GM21576 (cell line): ENCODE results near the gene CDC123.
"Not testable (repeated sequence)": the region's sequence is repeated elsewhere in the genome, so short reads cannot be mapped to it uniquely, and the experiment has no call there.

Source experiments
- ATAC-seq: cut with Tn5 transposase; IDR thresholded peaks from one replicate; pipeline ENCODE4 v1.9.1; 2021; ENCODE audit warnings: mild to moderate bottlenecking, moderate library complexity; ENCODE audit not compliant: unreplicated experiment

CDC123 gene

GRCh38 chr10:12228851-12229250 lies 32.9 kb downstream of the CDC123 start:
- ATAC-seq, result no peak

GRCh38 chr10:12234687-12235086 lies 38.7 kb downstream of the CDC123 start:
- ATAC-seq, result not testable (repeated sequence)

DNA sequence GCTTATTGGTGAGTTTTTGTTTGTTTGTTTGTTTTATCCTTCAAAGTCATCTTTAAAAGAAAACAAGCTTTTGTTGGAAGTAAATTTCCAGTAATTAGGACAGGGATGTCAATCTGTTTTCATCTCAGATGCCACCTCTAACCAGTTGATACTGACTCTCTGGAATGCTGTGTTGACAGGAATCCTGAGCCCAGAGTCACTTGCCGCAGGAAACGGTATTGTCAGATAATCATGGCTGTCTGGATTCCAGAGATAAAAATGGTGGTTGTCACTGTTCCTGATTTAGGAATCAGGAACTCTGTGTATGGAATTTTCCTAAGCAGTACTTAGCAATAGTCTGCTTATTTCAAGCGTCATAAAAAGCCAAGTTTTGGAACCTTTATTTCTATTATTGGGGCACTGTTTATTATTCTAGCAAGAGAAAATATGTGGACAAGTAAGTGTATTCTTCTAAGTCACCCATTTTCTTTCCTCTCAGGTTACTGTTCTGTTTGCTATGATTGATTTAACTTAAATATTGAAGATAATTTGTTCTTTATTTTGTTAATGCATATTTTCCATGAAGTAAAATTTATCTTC lies 39.2 kb downstream of the CDC123 start:
- ATAC-seq, result no peak

GRCh38 chr10:12235796-12236195 lies 39.8 kb downstream of the CDC123 start:
- ATAC-seq, result no peak

DNA sequence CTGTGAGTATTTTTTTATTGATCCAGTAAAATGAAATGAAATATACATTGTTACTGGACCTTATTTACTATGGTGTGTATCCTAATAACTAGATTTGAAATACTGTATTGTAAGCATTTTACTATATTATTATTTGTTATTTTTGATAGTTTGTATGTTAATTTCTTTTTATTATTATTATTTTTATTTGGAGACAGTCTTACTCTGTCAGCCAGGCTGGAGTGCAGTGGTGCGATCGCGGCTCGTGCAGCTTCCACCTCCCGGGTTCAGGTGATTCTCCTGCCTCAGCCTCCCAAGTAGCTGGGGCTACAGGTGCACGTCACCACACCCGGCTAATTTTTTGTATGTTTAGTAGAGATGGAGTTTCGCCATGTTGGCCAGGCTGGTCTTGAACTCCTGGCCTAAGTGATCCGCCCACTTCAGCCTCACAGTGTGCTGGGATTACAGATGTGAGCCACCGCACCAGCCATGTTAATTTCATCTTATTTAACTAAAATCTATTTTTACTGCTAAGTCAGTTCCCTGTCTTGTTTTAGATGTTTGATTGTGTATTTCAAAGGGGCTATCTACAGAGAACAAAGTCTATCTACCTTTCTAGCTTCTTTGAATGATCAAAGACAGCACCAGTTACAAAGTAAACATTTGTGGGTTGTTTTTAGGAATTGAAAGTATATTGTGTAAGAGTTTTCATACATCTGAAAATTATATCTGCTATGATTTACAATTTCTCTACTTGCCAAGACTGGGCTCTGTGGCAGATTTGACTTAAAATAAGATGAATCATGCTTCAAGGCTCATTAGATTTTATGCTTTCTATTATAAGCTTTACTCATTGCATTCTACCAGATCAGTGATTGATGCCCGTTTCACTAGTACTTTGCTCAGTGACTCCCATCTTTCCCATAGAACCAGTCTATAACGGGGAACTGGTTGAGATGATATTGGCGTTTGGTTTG lies 41.6 kb downstream of the CDC123 start:
- ATAC-seq, result no peak

DNA sequence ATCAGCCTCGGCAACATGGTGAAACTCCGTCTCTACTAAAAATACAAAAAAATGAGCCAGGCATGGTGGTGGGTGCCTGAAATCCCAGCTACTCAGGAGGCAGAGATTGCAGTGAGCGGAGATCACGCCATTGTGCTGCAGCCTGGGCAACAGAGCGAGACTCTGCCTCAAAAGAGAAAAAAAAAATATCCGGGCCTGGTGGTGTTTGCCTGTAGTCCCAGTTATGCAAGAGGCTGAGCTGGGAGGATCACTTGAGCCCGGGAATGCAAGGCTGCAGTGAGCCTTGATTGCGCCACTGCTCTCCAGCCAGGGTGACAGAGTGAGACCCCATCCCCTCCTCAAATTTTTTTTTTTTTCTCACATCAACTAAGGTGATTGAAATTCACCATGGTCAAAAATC lies 42.8 kb downstream of the CDC123 start:
- ATAC-seq, result no peak

- no peak for ATAC-seq
These were observed 46.0 kb downstream of the CDC123 start for GRCh38 chr10:12241810-12242529.

GRCh38 chr10:12243864-12244620 lies 48.1 kb downstream of the CDC123 start:
- ATAC-seq, result no peak

- ATAC-seq, result no peak
These were observed 54.2 kb downstream of the CDC123 start for GRCh38 chr10:12250181-12250580.

DNA sequence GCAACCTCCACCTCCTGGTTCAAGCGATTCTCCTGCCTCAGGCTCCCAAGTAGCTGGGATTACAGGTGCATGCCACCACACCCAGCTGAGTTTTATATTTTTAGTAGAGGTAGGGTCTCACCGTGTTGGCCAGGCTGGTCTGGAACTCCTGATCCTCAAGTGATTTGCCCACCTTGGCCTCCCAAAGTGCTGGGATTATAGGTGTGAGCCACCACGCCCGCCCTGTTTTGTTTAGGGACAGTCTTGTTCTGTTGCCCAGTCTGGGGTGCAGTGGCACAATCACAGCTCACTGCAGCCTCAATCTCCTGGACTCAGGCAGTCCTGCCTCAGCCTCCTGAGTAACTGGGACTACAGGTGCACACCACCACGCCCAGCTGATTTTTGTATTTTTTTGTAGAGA lies 54.7 kb downstream of the CDC123 start:
- ATAC-seq, result not testable (repeated sequence)

GRCh38 chr10:12251581-12251980 lies 55.6 kb downstream of the CDC123 start:
- no peak for ATAC-seq

GRCh38 chr10:12252882-12253546 lies 57.0 kb downstream of the CDC123 start:
- ATAC-seq, result peak; percentile 58

- no peak for ATAC-seq
These were observed 59.1 kb downstream of the CDC123 start for GRCh38 chr10:12255048-12255447.

DNA sequence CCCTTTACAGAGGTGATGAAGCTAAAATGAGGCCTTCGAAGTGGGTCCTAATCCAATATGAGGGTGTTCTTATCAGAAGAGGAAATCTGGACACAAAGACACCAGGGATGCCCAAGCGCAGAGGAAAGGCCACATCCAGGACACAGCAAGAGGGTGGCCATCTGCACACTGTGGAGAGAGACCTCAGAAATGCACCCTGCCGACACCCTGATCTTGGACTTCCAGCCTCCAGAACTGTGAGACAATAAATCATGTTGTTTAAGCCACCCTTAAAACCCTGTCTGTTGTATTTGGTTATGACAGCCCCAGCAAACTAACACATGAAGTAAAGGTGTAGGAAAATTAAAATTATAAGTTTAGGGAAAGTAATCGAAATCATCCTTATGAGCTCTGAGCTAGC lies 64.0 kb downstream of the CDC123 start:
- ATAC-seq, result no peak

GRCh38 chr10:12262278-12262981 lies 66.4 kb downstream of the CDC123 start:
- ATAC-seq, result no peak

- peak; percentile 77 for ATAC-seq
These were observed 68.4 kb downstream of the CDC123 start for GRCh38 chr10:12264204-12264940.

- no peak for ATAC-seq
These were observed 73.1 kb downstream of the CDC123 start for GRCh38 chr10:12269056-12269455.

GRCh38 chr10:12271210-12271540 lies 75.2 kb downstream of the CDC123 start:
- no peak for ATAC-seq

DNA sequence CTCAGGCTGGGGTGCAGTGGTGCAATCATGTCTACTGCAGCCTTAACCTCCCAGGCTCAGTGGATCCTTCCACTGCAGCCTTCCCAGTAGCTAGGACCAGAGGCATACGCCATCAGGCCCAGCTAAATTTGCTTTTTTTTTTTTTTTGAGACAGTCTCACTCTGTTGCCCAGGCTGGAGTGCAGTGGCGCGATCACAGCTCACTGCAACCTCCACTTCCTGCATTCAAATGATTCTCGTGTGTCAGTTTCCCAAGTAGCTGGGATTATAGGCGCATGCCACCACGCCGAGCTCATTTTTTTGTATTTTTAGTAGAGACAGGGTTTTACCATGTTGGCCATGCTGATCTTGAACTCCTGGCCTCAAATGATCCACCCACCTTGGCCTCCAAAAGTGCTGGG lies 81.9 kb downstream of the CDC123 start:
- not testable (repeated sequence) for ATAC-seq
